ENCODE results near the gene PRKACB. TPM values are rescaled to one million over a fixed set of nuclear protein-coding genes. Genes with fewer than 3 reads are reported as not detected.

PRKACB gene
- total and polyA plus RNA-seq, 10 of the 15 experiments (the other 5 are each of a cell fraction or from before 2014, with no cell fraction given), result 3.1 to 9.0 (median 7.1) TPM; not detected in 1

DNA sequence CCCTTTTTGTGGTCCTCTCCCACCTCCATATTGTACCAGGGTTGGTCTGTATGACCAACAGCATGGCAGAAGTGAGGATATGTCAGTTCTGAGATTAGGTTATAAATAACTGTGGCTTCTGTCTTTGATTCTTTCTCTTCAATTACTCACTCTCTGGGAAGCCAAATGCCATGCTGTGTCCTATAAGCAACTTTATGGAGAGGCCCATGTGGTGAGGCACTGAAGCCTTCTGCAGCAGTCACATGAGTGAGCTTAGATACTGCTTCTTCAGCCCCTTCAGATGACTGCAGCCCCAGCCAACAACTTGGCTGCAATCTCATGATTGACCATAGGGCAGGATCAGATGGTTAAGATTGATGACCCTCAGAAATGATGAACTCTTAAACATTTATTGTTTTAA lies 123.4 kb downstream of the PRKACB start:
- DNase-seq (ENCODE audit: low read depth, low spot score) (no peak), ATAC-seq (no peak), FAIRE-seq (no peak)
- CTCF ChIA-PET, result no interaction called here
- RAD21 ChIA-PET (ENCODE audit: unreplicated experiment), result no interaction called here
- Histone ChIP-seq H3K4me3 (no peak overlapping the region), H3K4me2 (ENCODE audit: control insufficient read depth, insufficient read depth) (no peak overlapping the region), H3K79me2 (ENCODE audit: control insufficient read depth, insufficient read depth, low read length) (no peaks in the 10 kb centered on the region), H3K9me3 (replicated peaks; ENCODE audit: control insufficient read depth, insufficient read depth, low read length) (peaks cover 1% of the 10 kb centered on the region; the same call in 1 of the 3 replicates), H3K4me1 (ENCODE audit: control insufficient read depth, insufficient read depth, low read length) (peaks cover 13% of the 10 kb centered on the region), H3K36me3 (ENCODE audit: control insufficient read depth in 2 of 2, insufficient read depth in 2 of 2, low read length in 1 of 2) (no peaks in the 10 kb centered on the region), H3K9ac (ENCODE audit: control insufficient read depth, insufficient read depth, low read length) (no peak overlapping the region), H3K27ac (ENCODE audit: control insufficient read depth, insufficient read depth) (no peak overlapping the region), H4K20me1 (ENCODE audit: control insufficient read depth, insufficient read depth) (no peaks in the 10 kb centered on the region), H2AFZ (ENCODE audit: control insufficient read depth, low read depth, low read length) (no peak overlapping the region), H3K27me3 (replicated peaks in 1 of 2; ENCODE audit: control insufficient read depth in 2 of 2, insufficient read depth in 2 of 2, low read length in 1 of 2) (no peaks in the 10 kb centered on the region; a peak in 1 of 4 replicates)
- BruUV-seq (replicated peaks), result no TSS peak
- in situ Hi-C loops (cut with MboI), result no loop called here
- TF ChIP-seq, protein P1, sequence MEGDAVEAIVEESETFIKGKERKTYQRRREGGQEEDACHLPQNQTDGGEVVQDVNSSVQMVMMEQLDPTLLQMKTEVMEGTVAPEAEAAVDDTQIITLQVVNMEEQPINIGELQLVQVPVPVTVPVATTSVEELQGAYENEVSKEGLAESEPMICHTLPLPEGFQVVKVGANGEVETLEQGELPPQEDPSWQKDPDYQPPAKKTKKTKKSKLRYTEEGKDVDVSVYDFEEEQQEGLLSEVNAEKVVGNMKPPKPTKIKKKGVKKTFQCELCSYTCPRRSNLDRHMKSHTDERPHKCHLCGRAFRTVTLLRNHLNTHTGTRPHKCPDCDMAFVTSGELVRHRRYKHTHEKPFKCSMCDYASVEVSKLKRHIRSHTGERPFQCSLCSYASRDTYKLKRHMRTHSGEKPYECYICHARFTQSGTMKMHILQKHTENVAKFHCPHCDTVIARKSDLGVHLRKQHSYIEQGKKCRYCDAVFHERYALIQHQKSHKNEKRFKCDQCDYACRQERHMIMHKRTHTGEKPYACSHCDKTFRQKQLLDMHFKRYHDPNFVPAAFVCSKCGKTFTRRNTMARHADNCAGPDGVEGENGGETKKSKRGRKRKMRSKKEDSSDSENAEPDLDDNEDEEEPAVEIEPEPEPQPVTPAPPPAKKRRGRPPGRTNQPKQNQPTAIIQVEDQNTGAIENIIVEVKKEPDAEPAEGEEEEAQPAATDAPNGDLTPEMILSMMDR (IDR thresholded peaks at IDR 0.05 in 2 of 3, conservative IDR thresholded peaks at IDR 0.05 in 1 of 3; ENCODE audit: control insufficient read depth in 2 of 3, extremely low read depth in 1 of 3, insufficient read depth in 1 of 3, low read depth in 3 of 3, low read length in 3 of 3), result no peak
- TF ChIP-seq STAT1 (conservative IDR thresholded peaks at IDR 0.05), result no peak
- TF ChIP-seq, protein P2, sequence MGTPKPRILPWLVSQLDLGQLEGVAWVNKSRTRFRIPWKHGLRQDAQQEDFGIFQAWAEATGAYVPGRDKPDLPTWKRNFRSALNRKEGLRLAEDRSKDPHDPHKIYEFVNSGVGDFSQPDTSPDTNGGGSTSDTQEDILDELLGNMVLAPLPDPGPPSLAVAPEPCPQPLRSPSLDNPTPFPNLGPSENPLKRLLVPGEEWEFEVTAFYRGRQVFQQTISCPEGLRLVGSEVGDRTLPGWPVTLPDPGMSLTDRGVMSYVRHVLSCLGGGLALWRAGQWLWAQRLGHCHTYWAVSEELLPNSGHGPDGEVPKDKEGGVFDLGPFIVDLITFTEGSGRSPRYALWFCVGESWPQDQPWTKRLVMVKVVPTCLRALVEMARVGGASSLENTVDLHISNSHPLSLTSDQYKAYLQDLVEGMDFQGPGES (IDR thresholded peaks at IDR 0.05), result no peak
- TF ChIP-seq TAF1 (IDR thresholded peaks at IDR 0.05; ENCODE audit: borderline replicate concordance, low read depth, low read length), result no peak
- TF ChIP-seq RB1 (IDR thresholded peaks at IDR 0.05; ENCODE audit: borderline replicate concordance), result no peak
- TF ChIP-seq LARP7 (IDR thresholded peaks at IDR 0.05), result no peak
- no peak for TF ChIP-seq CHD1 (IDR thresholded peaks at IDR 0.05; ENCODE audit: low read depth, low read length)
- TF ChIP-seq, protein P3, sequence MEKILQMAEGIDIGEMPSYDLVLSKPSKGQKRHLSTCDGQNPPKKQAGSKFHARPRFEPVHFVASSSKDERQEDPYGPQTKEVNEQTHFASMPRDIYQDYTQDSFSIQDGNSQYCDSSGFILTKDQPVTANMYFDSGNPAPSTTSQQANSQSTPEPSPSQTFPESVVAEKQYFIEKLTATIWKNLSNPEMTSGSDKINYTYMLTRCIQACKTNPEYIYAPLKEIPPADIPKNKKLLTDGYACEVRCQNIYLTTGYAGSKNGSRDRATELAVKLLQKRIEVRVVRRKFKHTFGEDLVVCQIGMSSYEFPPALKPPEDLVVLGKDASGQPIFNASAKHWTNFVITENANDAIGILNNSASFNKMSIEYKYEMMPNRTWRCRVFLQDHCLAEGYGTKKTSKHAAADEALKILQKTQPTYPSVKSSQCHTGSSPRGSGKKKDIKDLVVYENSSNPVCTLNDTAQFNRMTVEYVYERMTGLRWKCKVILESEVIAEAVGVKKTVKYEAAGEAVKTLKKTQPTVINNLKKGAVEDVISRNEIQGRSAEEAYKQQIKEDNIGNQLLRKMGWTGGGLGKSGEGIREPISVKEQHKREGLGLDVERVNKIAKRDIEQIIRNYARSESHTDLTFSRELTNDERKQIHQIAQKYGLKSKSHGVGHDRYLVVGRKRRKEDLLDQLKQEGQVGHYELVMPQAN (conservative IDR thresholded peaks at IDR 0.05), result no peak
- TF ChIP-seq EGR1 (IDR thresholded peaks at IDR 0.05; ENCODE audit: borderline replicate concordance in 1 of 2, low read depth in 2 of 2, low read length in 2 of 2), result no peak
- TF ChIP-seq, protein P4, sequence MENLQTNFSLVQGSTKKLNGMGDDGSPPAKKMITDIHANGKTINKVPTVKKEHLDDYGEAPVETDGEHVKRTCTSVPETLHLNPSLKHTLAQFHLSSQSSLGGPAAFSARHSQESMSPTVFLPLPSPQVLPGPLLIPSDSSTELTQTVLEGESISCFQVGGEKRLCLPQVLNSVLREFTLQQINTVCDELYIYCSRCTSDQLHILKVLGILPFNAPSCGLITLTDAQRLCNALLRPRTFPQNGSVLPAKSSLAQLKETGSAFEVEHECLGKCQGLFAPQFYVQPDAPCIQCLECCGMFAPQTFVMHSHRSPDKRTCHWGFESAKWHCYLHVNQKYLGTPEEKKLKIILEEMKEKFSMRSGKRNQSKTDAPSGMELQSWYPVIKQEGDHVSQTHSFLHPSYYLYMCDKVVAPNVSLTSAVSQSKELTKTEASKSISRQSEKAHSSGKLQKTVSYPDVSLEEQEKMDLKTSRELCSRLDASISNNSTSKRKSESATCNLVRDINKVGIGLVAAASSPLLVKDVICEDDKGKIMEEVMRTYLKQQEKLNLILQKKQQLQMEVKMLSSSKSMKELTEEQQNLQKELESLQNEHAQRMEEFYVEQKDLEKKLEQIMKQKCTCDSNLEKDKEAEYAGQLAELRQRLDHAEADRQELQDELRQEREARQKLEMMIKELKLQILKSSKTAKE (IDR thresholded peaks at IDR 0.05; ENCODE audit: low read depth, poor library complexity, severe bottlenecking), result no peak
- TF ChIP-seq BACH1 (IDR thresholded peaks at IDR 0.05; ENCODE audit: borderline replicate concordance), result no peak
- intact Hi-C loops (cut with micrococcal nuclease; ENCODE audit: unreplicated experiment), result no loop called here
- SMC1A ChIA-PET (ENCODE audit: uncharacterized antibody, unreplicated experiment), result no interaction called here
- POLR2A ChIA-PET, result no interaction called here
